MCF 10A (cell line): ENCODE data around the gene CTBP2. TPM values are rescaled to one million over a fixed set of nuclear protein-coding genes. Genes with fewer than 3 reads are reported as not detected.

ENCODE experiments used
- BruUV-seq: library from RNA; stranded (reverse); fragments of 400-500 nt; replicated peaks from 2 replicates; lab custom pipeline; 2021; lab: Mats Ljungman, UMichigan
- CTCF ChIA-PET: fragments of 300-600 bp; sonication (Branson Sonifier 250); formaldehyde crosslinking; extraction: SDS; loops from one replicate; lab custom pipeline; 2021; ENCODE audit warnings: antibody characterized with exemption, inconsistent platforms; lab: Yijun Ruan, JAX
- POLR2A ChIA-PET: fragments of 300-600, 350-650 bp; sonication (Branson Sonifier 250); formaldehyde crosslinking; extraction: SDS; loops from one replicate; lab custom pipeline; 2020; ENCODE audit warnings: antibody characterized with exemption, inconsistent platforms; lab: Yijun Ruan, JAX
- DNase-seq: peaks from one replicate; pipeline ENCODE4 v3.0.0-alpha.2; 2018; ENCODE audit not compliant: unreplicated experiment
- H3K27ac Mint-ChIP-seq: one replicate; pipeline ENCODE4 v1.8.0; 2022; ENCODE audit warnings: mild to moderate bottlenecking, low read depth, mixed read lengths; ENCODE audit not compliant: unreplicated experiment
- H3K27me3 Mint-ChIP-seq: one replicate; pipeline ENCODE4 v1.8.0; 2022; ENCODE audit warnings: mixed read lengths; ENCODE audit not compliant: insufficient read depth, unreplicated experiment
- H3K36me3 Mint-ChIP-seq: one replicate; pipeline ENCODE4 v1.8.0; 2022; ENCODE audit warnings: mild to moderate bottlenecking, moderate library complexity, mixed read lengths; ENCODE audit not compliant: insufficient read depth, unreplicated experiment
- H3K4me1 Mint-ChIP-seq: one replicate; pipeline ENCODE4 v1.8.0; 2022; ENCODE audit warnings: mixed read lengths; ENCODE audit not compliant: insufficient read depth, unreplicated experiment
- H3K4me3 Mint-ChIP-seq: one replicate; pipeline ENCODE4 v1.8.0; 2022; ENCODE audit warnings: mild to moderate bottlenecking, moderate library complexity, mixed read lengths; ENCODE audit not compliant: unreplicated experiment
- H3K9me3 Mint-ChIP-seq: one replicate; pipeline ENCODE4 v1.8.0; 2022; ENCODE audit warnings: mixed read lengths; ENCODE audit not compliant: unreplicated experiment
- intact Hi-C: fragments of 100-400 bp; cut with micrococcal nuclease; formaldehyde crosslinking; loops from 2 replicates; pipeline ENCODE4 v1.14.1; 2022
- total RNA-seq: library from RNA; stranded (reverse); gene quantifications from 2 replicates; pipeline ENCODE4 v1.2.3, GENCODE V29; 2022
- TF ChIP-seq, protein P1 (sequence below): fragments of 200-600 bp; IDR thresholded peaks from one replicate; pipeline ENCODE4 v1.8.0; 2022; ENCODE audit warnings: antibody characterized with exemption, mild to moderate bottlenecking; ENCODE audit not compliant: unreplicated experiment

Gene CTBP2
- total RNA-seq, 1 experiment from 2014 or later = 152 TPM

DNA sequence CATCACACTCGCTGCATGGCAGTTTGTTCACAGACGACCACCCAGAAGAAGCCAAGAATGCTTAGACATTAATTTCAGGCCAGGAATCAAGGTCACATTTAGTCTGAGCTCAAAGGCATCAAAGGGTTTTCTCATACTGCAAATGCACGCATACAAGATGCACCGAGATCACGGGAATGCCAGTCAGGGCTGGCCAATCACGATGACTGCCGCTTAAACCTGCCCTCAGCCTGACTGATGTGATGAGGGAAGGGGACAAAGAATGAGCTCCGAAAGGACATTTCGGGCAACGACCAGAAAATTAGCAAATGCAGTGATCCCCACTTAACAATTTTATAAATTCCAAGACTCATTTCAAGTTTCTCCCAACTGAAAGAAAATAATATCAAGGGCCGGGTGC is 20.2 kb downstream of the CTBP2 start:
- TF ChIP-seq, protein P1, sequence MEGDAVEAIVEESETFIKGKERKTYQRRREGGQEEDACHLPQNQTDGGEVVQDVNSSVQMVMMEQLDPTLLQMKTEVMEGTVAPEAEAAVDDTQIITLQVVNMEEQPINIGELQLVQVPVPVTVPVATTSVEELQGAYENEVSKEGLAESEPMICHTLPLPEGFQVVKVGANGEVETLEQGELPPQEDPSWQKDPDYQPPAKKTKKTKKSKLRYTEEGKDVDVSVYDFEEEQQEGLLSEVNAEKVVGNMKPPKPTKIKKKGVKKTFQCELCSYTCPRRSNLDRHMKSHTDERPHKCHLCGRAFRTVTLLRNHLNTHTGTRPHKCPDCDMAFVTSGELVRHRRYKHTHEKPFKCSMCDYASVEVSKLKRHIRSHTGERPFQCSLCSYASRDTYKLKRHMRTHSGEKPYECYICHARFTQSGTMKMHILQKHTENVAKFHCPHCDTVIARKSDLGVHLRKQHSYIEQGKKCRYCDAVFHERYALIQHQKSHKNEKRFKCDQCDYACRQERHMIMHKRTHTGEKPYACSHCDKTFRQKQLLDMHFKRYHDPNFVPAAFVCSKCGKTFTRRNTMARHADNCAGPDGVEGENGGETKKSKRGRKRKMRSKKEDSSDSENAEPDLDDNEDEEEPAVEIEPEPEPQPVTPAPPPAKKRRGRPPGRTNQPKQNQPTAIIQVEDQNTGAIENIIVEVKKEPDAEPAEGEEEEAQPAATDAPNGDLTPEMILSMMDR = no peak
- no TSS peak for BruUV-seq
- DNase-seq = no peak
- CTCF ChIA-PET = interaction anchor here (0.5 to 1.4 kb wide), 3 partner anchors 15 to 562 kb away, joined by 3 read pairs; no protein-coding TSS in a partner anchor
- POLR2A ChIA-PET = interaction anchor here (0.6 to 3.1 kb wide), 5 partner anchors 9 to 92 kb away, joined by 3 to 11 read pairs (median 4); no protein-coding TSS in a partner anchor
- Mint-ChIP-seq H3K4me1 (peaks cover 19% of the 10 kb centered on the region), H3K36me3 (peaks cover 36% of the 10 kb centered on the region), H3K9me3 (no peaks in the 10 kb centered on the region), H3K4me3 (no peak overlapping the region), H3K27me3 (no peaks in the 10 kb centered on the region), H3K27ac (no peak overlapping the region)
- intact Hi-C loops = no loop called here

GRCh38 chr10:125137601-125138438 is 22.5 kb downstream of the CTBP2 start:
- DNase-seq = no peak
- Mint-ChIP-seq H3K27ac (no peak overlapping the region), H3K4me3 (no peak overlapping the region), H3K9me3 (no peaks in the 10 kb centered on the region), H3K4me1 (peaks cover 12% of the 10 kb centered on the region), H3K27me3 (no peaks in the 10 kb centered on the region), H3K36me3 (peaks cover 38% of the 10 kb centered on the region)
- TF ChIP-seq, protein P1 = no peak
- ChIA-PET CTCF (no interaction called here), POLR2A (interaction anchor here (0.6 kb wide), 1 partner anchor 291 kb away, joined by 3 read pairs; no protein-coding TSS in a partner anchor)
- no TSS peak for BruUV-seq
- intact Hi-C loops = no loop called here

DNA sequence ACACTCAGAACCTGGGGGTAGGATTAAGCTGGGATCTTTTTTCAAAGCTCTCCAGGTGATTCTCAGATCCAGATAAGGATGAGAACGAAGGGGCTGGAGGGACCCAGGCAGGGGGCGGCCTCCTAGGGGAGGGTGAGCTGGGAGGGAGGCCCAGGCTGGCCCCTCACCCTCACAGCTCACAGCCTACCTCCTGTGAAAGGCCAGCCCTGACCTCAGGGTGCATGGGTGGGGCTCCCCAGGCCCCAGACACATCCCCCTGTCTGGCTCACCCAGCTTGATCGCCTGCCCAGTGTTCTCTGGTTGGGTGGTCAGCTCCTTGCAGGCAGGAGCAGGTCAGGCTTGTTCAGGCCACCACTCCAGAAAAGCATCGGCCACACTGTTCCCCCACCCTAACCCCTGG is 24.3 kb downstream of the CTBP2 start:
- TF ChIP-seq, protein P1 = no peak
- Mint-ChIP-seq H3K27me3 (no peaks in the 10 kb centered on the region), H3K36me3 (peaks cover 42% of the 10 kb centered on the region), H3K4me1 (peaks cover 15% of the 10 kb centered on the region), H3K4me3 (no peak overlapping the region), H3K9me3 (no peaks in the 10 kb centered on the region), H3K27ac (no peak overlapping the region)
- DNase-seq = no peak
- BruUV-seq = no TSS peak
- CTCF ChIA-PET = interaction anchor here (0.6 to 1.9 kb wide), 3 partner anchors 9 to 19 kb away, joined by 3 to 6 read pairs (median 4); no protein-coding TSS in a partner anchor
- intact Hi-C loops = no loop called here
- POLR2A ChIA-PET = interaction anchor here (0.6 to 1.4 kb wide), 3 partner anchors 13 to 91 kb away, joined by 3 read pairs; no protein-coding TSS in a partner anchor

- no peaks in the 10 kb centered on the region for H3K27me3 Mint-ChIP-seq
- CTCF ChIA-PET = interaction anchor here (0.6 to 1.9 kb wide), 3 partner anchors 10 to 19 kb away, joined by 3 to 6 read pairs (median 4); no protein-coding TSS in a partner anchor
- peaks cover 15% of the 10 kb centered on the region for H3K4me1 Mint-ChIP-seq
- no peaks in the 10 kb centered on the region for H3K9me3 Mint-ChIP-seq
- H3K36me3 Mint-ChIP-seq = peaks cover 46% of the 10 kb centered on the region
- BruUV-seq = no TSS peak
- intact Hi-C loops = no loop called here
- TF ChIP-seq, protein P1 = no peak
- DNase-seq = no peak
- H3K27ac Mint-ChIP-seq = no peak overlapping the region
- POLR2A ChIA-PET = interaction anchor here (0.6 to 1.4 kb wide), 3 partner anchors 12 to 90 kb away, joined by 3 read pairs; no protein-coding TSS in a partner anchor
- no peak overlapping the region for H3K4me3 Mint-ChIP-seq
Measured at GRCh38 chr10:125135771-125136035, 24.7 kb downstream of the CTBP2 start.
